Nephron progenitor cell (in vitro differentiated cells): ENCODE results near the gene NTRK3.
A peak's percentile ranks its signal among the peaks of the same experiment; 100 is the strongest.

Experiments
- DNase-seq: peaks from one replicate; pipeline ENCODE4 v3.0.0; 2021
- H3K27ac Mint-ChIP-seq: 2 replicates; pipeline ENCODE4 v1.8.0; 2021; ENCODE audit warnings: mild to moderate bottlenecking, moderate library complexity, mixed read lengths
- H3K27me3 Mint-ChIP-seq: 2 replicates; pipeline ENCODE4 v1.8.0; 2021; ENCODE audit warnings: mild to moderate bottlenecking, low read depth, mixed read lengths; ENCODE audit not compliant: poor library complexity
- H3K36me3 Mint-ChIP-seq: 2 replicates; pipeline ENCODE4 v1.8.0; 2021; ENCODE audit warnings: low read depth, mixed read lengths
- H3K4me1 Mint-ChIP-seq: 2 replicates; pipeline ENCODE4 v1.8.0; 2021; ENCODE audit warnings: mixed read lengths
- H3K4me3 Mint-ChIP-seq: 2 replicates; pipeline ENCODE4 v1.8.0; 2021; ENCODE audit warnings: mild to moderate bottlenecking, moderate library complexity, mixed read lengths
- H3K9me3 Mint-ChIP-seq: 2 replicates; pipeline ENCODE4 v1.8.0; 2021; ENCODE audit warnings: mild to moderate bottlenecking, moderate library complexity, mixed read lengths
- TF ChIP-seq, protein P1 (sequence below): fragments of 200-600 bp; sonication (generic); IDR thresholded peaks from 2 replicates; pipeline ENCODE4 v1.5.0; 2021; ENCODE audit warnings: antibody characterized with exemption

Gene NTRK3

DNA sequence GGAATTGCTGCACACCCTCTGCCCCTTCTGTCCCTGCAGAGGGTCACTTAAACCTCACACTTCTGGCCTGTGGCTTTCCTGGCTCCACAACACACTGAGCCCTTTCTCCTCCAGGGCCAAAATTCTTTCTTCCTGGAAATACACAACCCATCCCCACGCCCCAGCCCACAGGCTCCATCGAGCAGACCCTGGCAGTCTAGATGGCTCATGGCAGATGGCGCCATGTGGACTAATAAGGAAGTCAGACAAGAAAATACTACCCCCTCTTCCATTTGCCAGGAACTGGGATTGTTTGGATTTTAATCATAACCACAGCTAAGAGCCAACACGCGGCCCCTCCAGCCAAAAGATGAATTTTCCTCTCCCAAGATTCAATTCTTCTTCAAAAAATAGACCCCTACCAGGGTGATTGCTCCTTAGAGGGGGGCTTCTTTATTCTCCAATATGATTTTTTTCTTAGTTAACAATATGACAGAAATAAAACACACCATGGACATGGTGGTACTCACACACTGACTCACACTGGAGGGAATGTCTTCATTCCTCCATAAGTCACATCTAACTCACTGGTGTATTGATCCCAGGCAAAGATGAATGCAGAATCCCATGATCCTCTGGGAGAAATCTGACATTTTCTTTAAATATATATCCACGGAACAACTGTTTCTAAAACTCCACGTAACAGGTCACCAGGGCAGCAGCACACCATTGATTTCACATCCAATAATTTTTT is 111.5 kb downstream of the NTRK3 start:
- DNase-seq = no peak

DNA sequence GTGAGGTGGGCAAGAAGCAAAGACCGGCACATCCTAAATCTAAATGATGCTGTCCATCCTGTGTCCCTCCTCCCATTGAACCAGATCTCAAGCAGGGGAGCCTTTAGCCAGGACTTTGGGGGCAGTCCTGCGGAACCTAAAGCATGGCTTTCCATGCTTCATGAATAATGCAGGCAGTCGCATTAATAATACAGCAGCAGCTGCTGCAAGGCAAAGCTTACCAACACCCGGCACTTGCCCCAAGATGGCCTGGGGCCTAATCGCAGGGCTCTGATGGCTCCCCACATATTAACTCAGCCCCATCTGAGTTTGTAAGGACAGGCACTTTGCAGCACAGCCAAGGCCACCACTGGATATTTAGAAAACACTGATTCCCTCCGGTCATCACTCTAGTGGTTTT is 114.4 kb downstream of the NTRK3 start:
- peaks cover 35% of the 10 kb centered on the region for H3K27me3 Mint-ChIP-seq
- H3K4me1 Mint-ChIP-seq = no peaks in the 10 kb centered on the region
- no peak overlapping the region for H3K4me3 Mint-ChIP-seq
- TF ChIP-seq, protein P1, sequence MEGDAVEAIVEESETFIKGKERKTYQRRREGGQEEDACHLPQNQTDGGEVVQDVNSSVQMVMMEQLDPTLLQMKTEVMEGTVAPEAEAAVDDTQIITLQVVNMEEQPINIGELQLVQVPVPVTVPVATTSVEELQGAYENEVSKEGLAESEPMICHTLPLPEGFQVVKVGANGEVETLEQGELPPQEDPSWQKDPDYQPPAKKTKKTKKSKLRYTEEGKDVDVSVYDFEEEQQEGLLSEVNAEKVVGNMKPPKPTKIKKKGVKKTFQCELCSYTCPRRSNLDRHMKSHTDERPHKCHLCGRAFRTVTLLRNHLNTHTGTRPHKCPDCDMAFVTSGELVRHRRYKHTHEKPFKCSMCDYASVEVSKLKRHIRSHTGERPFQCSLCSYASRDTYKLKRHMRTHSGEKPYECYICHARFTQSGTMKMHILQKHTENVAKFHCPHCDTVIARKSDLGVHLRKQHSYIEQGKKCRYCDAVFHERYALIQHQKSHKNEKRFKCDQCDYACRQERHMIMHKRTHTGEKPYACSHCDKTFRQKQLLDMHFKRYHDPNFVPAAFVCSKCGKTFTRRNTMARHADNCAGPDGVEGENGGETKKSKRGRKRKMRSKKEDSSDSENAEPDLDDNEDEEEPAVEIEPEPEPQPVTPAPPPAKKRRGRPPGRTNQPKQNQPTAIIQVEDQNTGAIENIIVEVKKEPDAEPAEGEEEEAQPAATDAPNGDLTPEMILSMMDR = no peak
- H3K27ac Mint-ChIP-seq = no peak overlapping the region
- no peaks in the 10 kb centered on the region for H3K36me3 Mint-ChIP-seq
- DNase-seq = no peak
- no peaks in the 10 kb centered on the region for H3K9me3 Mint-ChIP-seq

More for the DNA sequence above, 111.5 kb downstream of the NTRK3 start:
- H3K27ac Mint-ChIP-seq = no peak overlapping the region
- peaks cover 40% of the 10 kb centered on the region for H3K27me3 Mint-ChIP-seq
- TF ChIP-seq, protein P1 = no peak
- H3K4me3 Mint-ChIP-seq = no peak overlapping the region
- H3K36me3 Mint-ChIP-seq = no peaks in the 10 kb centered on the region
- H3K9me3 Mint-ChIP-seq = peaks cover 4% of the 10 kb centered on the region
- H3K4me1 Mint-ChIP-seq = no peaks in the 10 kb centered on the region

DNA sequence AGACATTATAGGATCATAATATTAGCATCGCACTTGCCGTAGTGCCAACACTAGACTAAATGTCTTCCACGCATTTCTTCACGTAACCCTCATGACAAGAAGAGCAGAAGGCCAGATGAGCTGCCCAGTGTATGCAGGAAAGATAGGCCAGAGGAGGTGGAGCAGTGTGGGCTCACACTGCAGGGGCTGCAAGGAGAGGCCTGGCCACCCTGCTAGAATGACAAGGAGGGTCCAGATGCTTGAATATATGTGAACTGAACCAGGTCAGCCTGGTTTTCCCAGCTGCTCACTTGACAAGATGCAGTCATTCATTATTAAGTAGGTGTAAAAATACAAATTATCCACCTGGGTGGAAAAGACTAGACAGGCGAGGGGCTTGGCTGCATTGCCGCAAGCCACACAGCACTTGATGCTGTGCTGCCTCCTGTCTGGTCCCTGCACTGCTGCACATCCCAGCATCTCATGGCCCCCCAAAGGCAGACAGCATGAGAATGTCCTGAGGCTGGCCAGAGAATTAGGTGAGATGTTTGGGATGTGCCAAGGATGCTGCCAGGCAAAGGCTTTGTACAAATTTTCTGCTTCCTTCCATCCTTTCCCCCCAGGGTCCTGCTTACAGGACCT is 115.2 kb downstream of the NTRK3 start:
- H3K27ac Mint-ChIP-seq = no peak overlapping the region

DNA sequence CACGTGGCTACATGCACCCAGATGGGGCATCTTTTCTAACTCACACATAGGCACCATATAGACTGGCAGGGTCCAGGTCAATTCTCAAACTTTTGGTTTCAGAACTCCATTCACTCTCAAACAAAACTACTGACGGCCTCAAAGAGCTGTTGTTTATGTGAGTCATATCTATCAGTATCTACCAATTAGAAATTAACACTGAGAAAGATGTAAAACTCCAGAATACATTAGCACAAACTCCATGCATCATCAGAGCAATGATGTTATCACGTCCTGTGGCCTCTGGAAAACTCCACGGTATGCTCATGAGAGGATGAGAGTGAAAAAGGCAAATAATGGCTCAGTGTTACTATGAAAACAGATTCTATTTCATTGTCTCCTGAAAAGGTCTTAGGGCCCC is 116.1 kb downstream of the NTRK3 start:
- no peaks in the 10 kb centered on the region for H3K36me3 Mint-ChIP-seq
- H3K4me1 Mint-ChIP-seq = no peaks in the 10 kb centered on the region
- H3K27me3 Mint-ChIP-seq = peaks cover 29% of the 10 kb centered on the region
- TF ChIP-seq, protein P1 = no peak
- H3K4me3 Mint-ChIP-seq = no peak overlapping the region
- no peak for DNase-seq
- H3K27ac Mint-ChIP-seq = no peak overlapping the region
- H3K9me3 Mint-ChIP-seq = no peaks in the 10 kb centered on the region

More for the DNA sequence above, 115.2 kb downstream of the NTRK3 start:
- no peaks in the 10 kb centered on the region for H3K4me1 Mint-ChIP-seq
- H3K9me3 Mint-ChIP-seq = no peaks in the 10 kb centered on the region
- no peaks in the 10 kb centered on the region for H3K36me3 Mint-ChIP-seq
- H3K27me3 Mint-ChIP-seq = peaks cover 32% of the 10 kb centered on the region
- no peak overlapping the region for H3K4me3 Mint-ChIP-seq
- peak; percentile 10 for DNase-seq
- TF ChIP-seq, protein P1 = no peak

DNA sequence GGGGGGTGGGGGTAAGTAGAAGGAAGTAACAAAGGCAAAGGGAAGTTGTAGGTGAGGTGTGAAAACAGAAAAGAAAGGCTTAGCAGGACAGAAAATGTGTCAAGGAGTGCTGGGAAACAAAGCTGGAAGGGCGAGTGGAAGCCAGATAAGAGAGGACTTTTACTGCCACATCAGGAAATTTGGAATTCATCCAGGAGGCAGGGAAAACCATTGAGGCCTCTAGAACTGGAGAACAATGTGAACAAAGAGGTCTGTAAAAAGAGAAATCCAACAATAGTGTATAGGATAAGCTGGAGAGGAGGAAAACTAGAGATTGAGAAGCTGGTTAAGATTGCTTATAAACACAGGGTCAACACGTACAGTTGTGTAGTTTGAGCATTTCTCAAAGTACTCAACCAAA is 116.6 kb downstream of the NTRK3 start:
- Mint-ChIP-seq H3K4me1 (no peaks in the 10 kb centered on the region), H3K27ac (no peak overlapping the region), H3K36me3 (no peaks in the 10 kb centered on the region), H3K9me3 (no peaks in the 10 kb centered on the region), H3K4me3 (no peak overlapping the region), H3K27me3 (peaks cover 28% of the 10 kb centered on the region)
- TF ChIP-seq, protein P1 = no peak
- no peak for DNase-seq

DNA sequence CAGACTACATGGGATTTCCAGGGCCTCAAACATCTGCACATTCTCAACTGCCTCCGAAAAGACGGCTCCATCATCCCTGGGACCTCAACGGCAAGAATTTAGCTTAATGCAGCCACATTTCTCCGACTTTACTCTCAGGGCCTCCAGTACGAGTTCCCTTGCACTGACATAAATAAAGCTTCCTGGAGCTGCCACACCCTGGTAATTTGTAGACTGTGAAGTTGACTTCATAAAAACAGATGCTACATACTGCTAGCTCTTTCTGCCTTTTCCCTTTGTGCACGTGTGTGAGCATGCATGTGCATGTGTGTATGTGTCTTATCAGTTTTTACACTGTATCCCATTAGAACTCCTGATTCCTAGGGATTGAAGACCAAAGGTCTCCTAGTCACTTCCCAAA is 122.7 kb downstream of the NTRK3 start:
- H3K4me3 Mint-ChIP-seq = no peak overlapping the region
- no peaks in the 10 kb centered on the region for H3K36me3 Mint-ChIP-seq
- TF ChIP-seq, protein P1 = no peak
- peaks cover 26% of the 10 kb centered on the region for H3K27me3 Mint-ChIP-seq
- H3K4me1 Mint-ChIP-seq = no peaks in the 10 kb centered on the region
- DNase-seq = no peak
- no peaks in the 10 kb centered on the region for H3K9me3 Mint-ChIP-seq
- H3K27ac Mint-ChIP-seq = no peak overlapping the region
